ENCODE data around the gene GCN1. TPM values are rescaled to one million over a fixed set of nuclear protein-coding genes. Genes with fewer than 3 reads are reported as not detected.
"Not testable (repeated sequence)": the region's sequence is repeated elsewhere in the genome, so short reads cannot be mapped to it uniquely, and the experiment has no call there.

Gene GCN1
- total RNA-seq (2014; rRNA removed; shearing (Covaris generic)), result 67.3 and 88.6 TPM in 2 replicates
- 90.2 and 99.6 TPM in 2 replicates for polyA plus RNA-seq (2014; cell fraction: nucleus; rRNA removed)

- DNase-seq (ENCODE audit: extremely low read depth, low read depth), result peak; percentile 77
These were observed at the start of gene GCN1 for GRCh38 chr12:120194534-120195395. TSS of gene GCN1 (minus strand) at chr12:120194715. CDS start at chr12:120194697, 18 bp downstream.

GRCh38 chr12:120242971-120243699 is 48.6 kb upstream of the GCN1 start:
- no peak for DNase-seq (ENCODE audit: extremely low read depth, low read depth)

GRCh38 chr12:120242275-120242799 is 47.8 kb upstream of the GCN1 start:
- DNase-seq (ENCODE audit: extremely low read depth, low read depth), result no peak

- DNase-seq (ENCODE audit: extremely low read depth, low read depth), result no peak
These were observed 47.2 kb upstream of the GCN1 start for GRCh38 chr12:120241561-120242274.

GRCh38 chr12:120240495-120240833 is 45.9 kb upstream of the GCN1 start:
- DNase-seq (ENCODE audit: extremely low read depth, low read depth), result no peak

- DNase-seq (ENCODE audit: extremely low read depth, low read depth), result no peak
These were observed 45.4 kb upstream of the GCN1 start for GRCh38 chr12:120239776-120240494.

- DNase-seq (ENCODE audit: extremely low read depth, low read depth), result no peak
These were observed 44.4 kb upstream of the GCN1 start for GRCh38 chr12:120238839-120239445.

GRCh38 chr12:120238217-120238616 is 43.7 kb upstream of the GCN1 start:
- no peak for DNase-seq (ENCODE audit: extremely low read depth, low read depth)

GRCh38 chr12:120237360-120238171 is 43.1 kb upstream of the GCN1 start:
- DNase-seq (ENCODE audit: extremely low read depth, low read depth), result peak; percentile 49

- DNase-seq (ENCODE audit: extremely low read depth, low read depth), result not testable (repeated sequence)
These were observed 42.3 kb upstream of the GCN1 start for GRCh38 chr12:120236809-120237208.

- no peak for DNase-seq (ENCODE audit: extremely low read depth, low read depth)
These were observed 41.1 kb upstream of the GCN1 start for GRCh38 chr12:120235369-120236323.

- DNase-seq (ENCODE audit: extremely low read depth, low read depth), result peak; percentile 81
These were observed 40.3 kb upstream of the GCN1 start for GRCh38 chr12:120234643-120235368.

GRCh38 chr12:120231316-120232011 is 36.9 kb upstream of the GCN1 start:
- DNase-seq (ENCODE audit: extremely low read depth, low read depth), result peak; percentile 90

GRCh38 chr12:120230974-120231315 is 36.4 kb upstream of the GCN1 start:
- no peak for DNase-seq (ENCODE audit: extremely low read depth, low read depth)

GRCh38 chr12:120230326-120230973 is 35.9 kb upstream of the GCN1 start:
- peak; percentile 93 for DNase-seq (ENCODE audit: extremely low read depth, low read depth)

All from NCI-H460 (cell line).